C1 segment of cervical spinal cord (tissue), 14 donors: ENCODE data around the gene CAPN9.
"Not testable (repeated sequence)": the region's sequence is repeated elsewhere in the genome, so short reads cannot be mapped to it uniquely, and the experiment has no call there.

Experiments used
- DNase-seq, 14 donors: peaks; one replicate each; lab custom pipeline; 2025; lab: John Stamatoyannopoulos, UW

Gene CAPN9

DNA sequence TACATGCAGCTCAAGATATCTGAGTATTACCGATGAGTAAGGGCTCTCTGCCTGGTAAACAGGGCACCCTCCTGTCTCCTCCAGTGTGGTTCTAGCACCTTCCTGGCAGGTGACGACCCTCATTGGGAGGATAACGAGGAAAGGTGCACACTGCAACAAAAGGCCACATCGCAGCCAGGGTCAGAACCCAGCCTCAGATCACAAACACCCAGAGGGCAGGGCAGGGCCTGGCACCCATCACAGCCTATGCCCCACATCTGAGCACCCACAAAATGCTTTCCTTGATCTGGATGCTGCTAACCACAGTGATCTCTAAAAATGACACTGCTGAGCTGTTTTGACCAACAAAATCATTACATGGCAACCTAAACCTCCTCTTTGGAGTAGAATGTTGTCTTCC is 97.4 kb downstream of the CAPN9 start:
- DNase-seq, result no peak

DNA sequence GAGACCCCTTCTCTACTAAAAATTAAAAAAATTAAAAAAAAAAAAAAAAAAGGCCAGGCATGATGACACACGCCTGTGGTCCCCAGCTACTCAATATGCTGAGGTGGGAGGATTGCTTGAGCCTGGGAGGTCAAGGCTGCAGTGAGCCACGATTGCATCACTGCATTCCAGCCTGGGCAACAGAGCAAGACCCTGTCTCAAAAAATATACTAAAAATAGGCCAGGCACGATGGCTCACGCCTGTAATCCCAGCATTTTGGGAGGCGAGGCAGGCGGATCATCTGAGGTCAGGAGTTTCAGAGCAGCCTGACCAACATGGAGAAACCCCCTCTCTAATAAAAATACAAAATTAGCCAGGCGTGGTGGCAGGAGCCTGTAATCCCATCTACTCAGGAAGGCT is 98.0 kb downstream of the CAPN9 start:
- DNase-seq, result not testable (repeated sequence)

DNA sequence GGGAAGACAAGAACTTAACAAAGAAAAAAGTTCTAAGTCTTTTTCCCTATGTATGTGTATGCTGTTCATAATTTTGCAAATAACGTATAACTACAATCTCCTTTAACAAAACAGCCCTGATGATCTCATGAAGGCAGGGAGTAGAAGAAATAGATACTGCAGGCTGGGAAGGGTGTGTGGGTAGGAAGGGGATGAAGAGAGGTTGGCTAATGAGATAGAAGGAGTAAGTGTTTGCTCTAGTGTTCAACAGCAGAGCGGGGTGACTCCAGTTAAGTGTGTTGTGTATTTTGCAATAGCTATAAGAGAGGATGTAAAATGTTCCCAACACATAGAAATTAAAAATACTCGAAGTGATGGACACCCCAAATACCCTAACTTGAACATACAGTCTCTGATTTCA is 101.0 kb downstream of the CAPN9 start:
- DNase-seq, result no peak

DNA sequence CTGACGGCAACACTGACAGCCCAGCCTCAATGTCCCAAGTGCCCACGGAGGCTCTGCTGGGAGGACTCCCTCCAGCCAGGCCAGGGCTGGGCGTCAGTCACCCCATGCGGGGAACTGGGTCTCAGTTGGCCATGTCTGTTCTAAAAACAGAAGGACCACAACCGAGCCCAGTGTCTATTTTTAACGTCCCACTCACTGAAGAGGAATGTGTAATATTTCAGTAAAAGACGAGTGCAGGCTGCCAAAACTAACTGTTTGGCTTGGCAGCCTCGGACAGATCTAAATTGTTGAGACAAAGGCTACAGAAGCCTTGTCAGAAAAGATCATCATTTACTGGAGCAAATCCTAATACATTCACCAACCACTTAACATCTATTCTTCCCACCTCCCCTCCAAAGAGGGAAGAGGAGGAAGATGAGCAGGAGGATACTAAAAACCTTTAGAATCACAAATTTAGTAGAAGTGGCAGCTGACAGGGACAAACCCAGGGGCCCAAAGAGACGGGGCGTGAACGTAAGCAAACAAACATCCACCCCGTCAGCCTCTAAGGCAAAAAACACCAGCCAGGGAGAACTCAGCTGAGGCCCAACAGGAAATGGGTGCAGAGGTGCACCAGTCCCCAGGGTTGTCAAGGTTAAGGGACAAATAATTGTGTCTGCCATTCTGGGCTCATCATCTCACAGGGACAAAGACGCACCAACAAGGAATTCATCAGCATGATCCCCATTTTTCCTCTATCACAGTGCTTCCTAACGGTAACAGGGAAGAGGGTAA is 102.5 kb downstream of the CAPN9 start:
- DNase-seq, result peak in 1 of 14 donors; percentile 59

DNA sequence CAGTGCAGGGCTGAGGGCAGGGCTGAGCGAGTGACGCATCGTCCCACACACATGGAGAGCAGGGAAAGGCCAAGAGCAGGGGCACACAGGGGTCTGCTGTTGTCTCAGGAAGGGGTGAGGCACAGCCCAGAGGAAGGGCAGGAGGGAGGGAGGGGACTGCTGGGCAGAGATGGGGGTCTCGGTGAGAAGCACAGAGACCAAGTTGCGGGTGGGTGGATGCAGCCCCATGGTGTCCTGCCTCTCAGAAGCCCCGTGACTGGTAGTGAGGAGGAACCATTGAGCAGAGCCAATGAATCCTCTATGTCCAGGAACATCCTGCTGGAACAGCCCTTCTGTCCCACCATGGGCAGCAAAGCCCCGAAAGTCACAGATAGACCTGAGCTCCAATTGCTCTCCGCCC is 103.4 kb downstream of the CAPN9 start:
- no peak for DNase-seq

DNA sequence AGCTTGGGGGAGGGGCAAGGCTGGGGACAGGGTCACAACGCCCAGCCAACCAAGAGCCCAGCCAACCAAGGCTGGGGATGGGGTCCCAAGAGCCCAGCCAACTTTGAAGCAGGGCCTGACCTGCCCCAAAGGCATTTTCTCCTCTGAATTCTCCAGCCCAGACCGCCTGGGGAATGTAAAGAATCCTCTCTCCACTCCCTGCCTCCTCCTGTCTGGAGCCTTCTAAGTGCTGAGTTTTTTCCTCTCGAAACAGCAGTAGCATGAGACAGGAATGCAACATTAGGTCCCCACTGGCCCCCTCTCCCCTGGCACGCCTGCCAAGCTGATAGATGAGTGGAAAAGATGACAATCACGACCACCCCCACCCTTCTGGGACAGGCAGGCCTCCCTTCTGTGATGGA is 104.1 kb downstream of the CAPN9 start:
- no peak for DNase-seq
